HG03575 (cell line): Measurements from ENCODE around the gene DSPP.
"Not testable (repeated sequence)": the region's sequence is repeated elsewhere in the genome, so short reads cannot be mapped to it uniquely, and the experiment has no call there.

Experiments used
- ATAC-seq: cut with Tn5 transposase; IDR thresholded peaks from one replicate; pipeline ENCODE4 v1.9.1; 2021; ENCODE audit not compliant: unreplicated experiment, insufficient number of reproducible peaks, low FRiP score; ENCODE audit errors: extremely low read depth

The DSPP gene

DNA sequence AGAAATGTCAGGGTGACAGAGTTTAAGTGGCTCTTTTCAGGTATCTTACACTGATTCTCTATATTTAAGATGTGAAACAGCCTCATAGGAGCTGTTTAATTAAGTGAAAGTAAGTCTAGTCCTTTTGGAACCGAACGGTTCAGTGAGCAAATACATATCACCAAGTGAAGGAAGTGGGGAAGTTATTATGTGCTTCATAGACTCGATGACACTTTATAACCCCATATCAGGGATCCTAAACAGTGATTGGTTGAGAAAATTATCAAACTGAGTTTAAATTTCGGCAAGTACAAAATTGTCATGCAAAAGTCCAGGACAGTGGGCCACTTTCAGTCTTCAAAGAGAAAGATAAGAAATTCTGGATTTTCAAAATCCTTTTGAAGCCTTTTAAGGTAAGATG is at the start of gene DSPP:
Gene DSPP, plus strand, starts transcription at position 301 of the 400 bp plus-strand sequence. CDS start 2,380 bp downstream, outside the sequence.
- ATAC-seq = no peak

DNA sequence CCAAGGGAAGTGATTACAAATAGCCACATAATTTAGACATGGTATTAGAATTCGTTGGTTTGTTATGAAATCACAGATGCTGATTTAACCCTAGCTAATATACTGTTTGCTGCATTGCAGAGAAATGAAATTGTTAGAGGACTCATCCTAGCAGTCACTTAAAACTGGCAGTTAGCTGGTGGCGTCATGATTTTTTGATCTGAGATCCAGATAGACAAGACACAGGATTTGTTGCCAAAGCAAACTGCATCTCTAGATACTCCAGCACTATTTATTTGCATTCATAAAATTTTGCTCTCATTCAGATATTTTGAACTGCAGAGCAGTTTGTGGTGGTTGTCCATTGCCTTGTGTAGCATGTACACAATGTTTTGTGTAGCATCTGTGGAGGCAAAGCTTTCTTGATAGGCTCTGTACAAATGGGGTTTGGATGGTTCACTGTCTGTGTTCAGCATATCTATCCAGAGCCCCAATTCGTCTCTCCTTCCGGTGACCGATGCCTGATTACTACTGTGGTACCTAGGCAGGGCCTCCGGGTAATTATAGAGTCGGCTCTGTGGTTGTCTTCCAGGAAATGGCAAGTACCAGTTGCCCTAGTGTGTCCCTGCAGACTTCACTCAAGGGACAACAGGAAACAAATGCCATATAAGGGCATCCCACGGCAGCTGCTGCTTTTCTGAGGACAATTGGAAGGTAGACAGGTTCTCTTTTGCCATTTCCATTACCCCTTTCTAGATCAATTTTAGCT is 49.1 kb upstream of the DSPP start:
- ATAC-seq = peak; percentile 92

- ATAC-seq = no peak
These were observed 47.5 kb upstream of the DSPP start for GRCh38 chr4:87560802-87561201.

DNA sequence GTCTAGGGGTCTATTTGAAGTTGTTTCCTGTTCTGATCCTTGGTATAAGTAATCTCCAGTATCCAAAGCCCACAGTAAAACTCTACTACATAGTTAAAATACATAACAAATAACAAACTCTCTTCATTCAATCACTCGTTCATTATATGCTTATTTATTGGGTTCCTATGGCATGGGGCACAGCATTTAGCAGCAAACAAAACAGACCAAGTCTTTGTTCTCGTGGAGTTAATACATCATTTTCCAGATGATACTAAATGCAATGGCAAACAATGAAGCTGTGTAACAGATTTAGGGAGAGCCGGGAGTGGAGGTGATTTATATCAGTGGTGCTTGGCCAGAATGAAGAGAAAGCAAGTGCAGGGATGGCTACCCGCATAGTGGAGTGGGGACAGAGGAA is 42.6 kb upstream of the DSPP start:
- ATAC-seq = no peak

DNA sequence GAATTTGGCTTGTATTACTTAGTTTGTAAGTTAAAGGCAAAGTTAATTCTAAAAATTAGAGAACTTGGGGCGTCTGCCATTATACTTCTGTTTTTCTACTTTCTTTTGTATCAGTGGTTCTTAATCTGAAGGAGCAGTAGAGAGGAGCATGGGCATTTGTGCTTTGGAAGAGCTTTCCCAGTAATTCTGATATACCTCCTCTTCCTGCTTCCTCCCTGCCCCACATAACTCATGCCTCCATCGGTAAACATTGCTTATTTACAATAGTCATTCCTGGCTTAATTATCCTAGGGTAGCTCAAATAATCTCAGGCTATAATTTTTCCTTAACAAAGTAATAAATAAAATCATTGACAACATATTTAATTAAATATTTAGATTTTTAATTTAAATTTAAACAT is 42.1 kb upstream of the DSPP start:
- no peak for ATAC-seq

DNA sequence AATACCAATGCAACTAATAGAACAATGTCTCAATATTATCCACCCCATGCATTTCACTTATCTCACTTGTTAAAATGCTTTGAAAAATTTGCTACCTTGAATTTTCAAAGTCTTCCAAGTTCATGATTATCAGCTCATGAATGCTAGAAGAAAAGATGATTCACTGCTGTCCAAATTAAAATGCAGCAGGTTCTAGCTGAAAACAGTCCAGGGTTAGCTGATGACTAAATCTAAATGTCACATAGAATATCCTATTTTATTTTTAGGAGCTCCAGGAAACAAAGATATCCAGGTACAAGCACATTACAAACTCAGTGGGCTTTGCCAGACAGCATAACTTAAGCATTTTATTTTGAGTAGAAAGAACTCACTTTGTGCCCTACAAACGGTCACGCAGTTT is 41.1 kb upstream of the DSPP start:
- ATAC-seq = no peak

GRCh38 chr4:87570290-87570805 is 38.0 kb upstream of the DSPP start:
- ATAC-seq = no peak

DNA sequence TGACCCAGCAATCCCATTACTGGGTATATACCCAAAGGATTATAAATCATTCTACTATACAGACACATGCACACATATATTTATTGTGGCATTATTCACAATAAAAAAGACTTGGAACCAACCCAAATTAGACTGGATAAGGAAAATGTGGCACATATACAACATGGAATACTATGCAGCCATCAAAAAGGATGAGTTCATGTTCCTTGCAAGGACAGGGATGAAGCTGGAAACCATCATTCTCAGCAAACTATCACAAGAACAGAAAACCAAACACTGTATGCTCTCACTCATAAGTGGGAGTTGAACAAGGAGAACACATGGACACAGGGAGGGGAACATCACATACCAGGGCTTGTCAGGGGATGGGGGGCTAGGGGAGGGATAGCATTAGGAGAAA is 34.0 kb upstream of the DSPP start:
- ATAC-seq = not testable (repeated sequence)

DNA sequence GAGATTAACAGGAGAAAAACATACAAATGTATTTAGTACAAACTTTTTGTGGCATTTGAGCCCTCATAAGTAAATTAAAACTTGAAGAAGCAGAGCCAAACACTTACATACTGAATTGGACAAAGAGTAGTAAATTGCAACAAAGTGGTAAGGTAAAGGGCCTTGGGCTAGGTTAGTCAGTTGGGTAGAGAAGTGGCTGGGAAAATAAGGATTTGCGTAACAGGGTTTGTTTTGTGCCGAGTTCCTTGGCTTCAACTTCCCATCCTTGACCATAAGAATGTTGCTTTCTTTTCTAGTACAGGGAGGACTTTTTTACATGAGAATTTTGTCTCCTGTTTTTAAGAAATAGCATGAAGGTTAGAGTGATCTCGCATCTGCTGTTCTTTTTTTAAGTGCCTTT is 33.3 kb upstream of the DSPP start:
- no peak for ATAC-seq

GRCh38 chr4:87575408-87575807 is 32.9 kb upstream of the DSPP start:
- no peak for ATAC-seq

DNA sequence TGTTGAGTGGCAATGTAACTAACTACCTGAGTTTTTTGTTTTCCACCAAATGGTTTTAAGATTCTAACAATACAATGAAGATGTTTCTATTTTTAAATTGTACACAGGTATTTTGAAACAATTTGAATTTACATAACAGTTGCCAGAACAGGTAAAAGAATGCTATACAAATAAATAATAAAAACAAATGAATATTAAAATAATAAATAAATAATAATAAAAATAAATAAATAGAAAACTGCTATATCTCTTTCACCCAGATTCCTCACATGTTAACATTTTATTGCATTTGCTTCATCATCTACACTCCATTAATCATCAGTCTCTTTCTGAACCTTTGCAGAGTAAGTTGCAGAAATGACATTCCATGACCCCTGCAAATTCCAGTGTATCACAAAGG is 32.3 kb upstream of the DSPP start:
- no peak for ATAC-seq

- no peak for ATAC-seq
These were observed 28.9 kb upstream of the DSPP start for GRCh38 chr4:87579478-87579877.

DNA sequence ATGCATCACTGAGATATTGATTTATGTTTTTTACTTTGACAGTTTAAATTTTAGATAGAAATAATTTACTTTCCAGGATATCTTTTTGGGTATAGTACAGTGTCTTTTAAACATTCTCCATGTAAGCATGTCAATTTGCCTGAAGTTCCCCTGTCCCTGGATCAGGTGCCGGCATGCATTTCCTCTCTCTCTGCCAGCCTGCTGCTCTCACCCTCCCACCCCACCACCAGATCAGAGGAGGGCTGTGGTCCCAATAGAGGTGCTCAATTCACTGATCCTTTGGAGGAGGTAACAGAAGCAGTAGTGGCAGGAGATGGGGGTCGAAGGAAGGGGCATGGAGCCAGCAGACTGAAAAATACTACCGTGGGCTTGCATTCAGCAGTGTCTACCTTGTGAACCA is 28.3 kb upstream of the DSPP start:
- no peak for ATAC-seq

- ATAC-seq = no peak
These were observed 24.0 kb upstream of the DSPP start for GRCh38 chr4:87584222-87584908.

DNA sequence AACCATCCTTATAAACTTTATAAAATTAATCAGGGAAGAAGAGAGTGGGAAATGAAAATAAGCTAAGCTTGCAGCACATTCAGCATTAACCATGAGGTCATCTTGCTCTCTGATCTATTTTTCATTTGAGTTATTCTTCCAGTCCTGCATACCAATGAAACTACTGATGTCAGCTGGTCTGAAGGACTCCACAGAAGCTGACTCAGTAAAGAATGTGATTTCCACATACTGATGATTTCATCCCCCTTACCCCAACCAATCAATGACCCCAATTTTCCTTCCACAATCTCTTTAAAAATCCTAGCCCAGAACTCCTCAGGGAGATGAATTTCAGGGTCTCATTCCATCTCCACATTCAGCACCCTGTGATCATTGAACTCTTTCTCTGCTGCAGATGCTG is 18.8 kb upstream of the DSPP start:
- ATAC-seq = no peak

GRCh38 chr4:87592124-87592523 is 16.2 kb upstream of the DSPP start:
- no peak for ATAC-seq

- no peak for ATAC-seq
These were observed 7.0 kb upstream of the DSPP start for GRCh38 chr4:87601361-87601760.

GRCh38 chr4:87614292-87614890 is 6.1 kb downstream of the DSPP start:
- ATAC-seq = no peak

GRCh38 chr4:87616268-87616667 is 7.9 kb downstream of the DSPP start:
- no peak for ATAC-seq

DNA sequence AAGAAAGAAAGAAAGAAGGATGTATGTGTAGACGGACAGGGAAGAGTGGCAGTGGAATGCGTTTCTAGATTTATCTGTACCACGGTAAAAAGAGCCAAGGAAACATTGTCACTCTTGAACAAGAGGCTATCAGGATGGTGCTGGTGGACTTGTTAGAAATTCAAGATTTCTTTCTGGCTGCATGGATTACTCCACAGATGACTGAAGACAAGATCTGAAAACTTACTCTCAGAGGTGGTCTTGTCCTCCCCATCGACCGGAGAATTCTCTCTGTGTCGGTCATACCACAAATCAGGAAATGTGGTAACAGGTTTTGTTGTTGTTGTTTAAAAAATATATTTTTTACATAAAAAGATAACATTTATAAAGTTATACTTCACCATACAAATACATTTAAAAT is 11.8 kb downstream of the DSPP start:
- no peak for ATAC-seq
